Pulmonary artery endothelial cell (primary cell): Measurements from ENCODE around the gene WNT2B. TPM values are rescaled to one million over a fixed set of nuclear protein-coding genes. Genes with fewer than 3 reads are reported as not detected.
"Not testable (repeated sequence)": the region's sequence is repeated elsewhere in the genome, so short reads cannot be mapped to it uniquely, and the experiment has no call there.

Experiments used
- DNase-seq: peaks from one replicate; pipeline ENCODE4 v3.0.0-alpha.2; 2011; ENCODE audit warnings: low read depth, low spot score
- total RNA-seq: library from RNA; depleted of rRNA; stranded (reverse); fragments of >200 nt; gene quantifications from 2 replicates; pipeline ENCODE4 v1.2.3, GENCODE V29; 2014

WNT2B gene
- 1.3 and 1.9 TPM in 2 replicates for total RNA-seq

GRCh38 chr1:112508278-112509004, at the start of gene WNT2B:
WNT2B (plus strand) TSS chr1:112508965; CDS start chr1:112509263, 298 bp downstream.
- no peak for DNase-seq

GRCh38 chr1:112460615-112461014, 48.1 kb upstream of the WNT2B start:
- DNase-seq = no peak

DNA sequence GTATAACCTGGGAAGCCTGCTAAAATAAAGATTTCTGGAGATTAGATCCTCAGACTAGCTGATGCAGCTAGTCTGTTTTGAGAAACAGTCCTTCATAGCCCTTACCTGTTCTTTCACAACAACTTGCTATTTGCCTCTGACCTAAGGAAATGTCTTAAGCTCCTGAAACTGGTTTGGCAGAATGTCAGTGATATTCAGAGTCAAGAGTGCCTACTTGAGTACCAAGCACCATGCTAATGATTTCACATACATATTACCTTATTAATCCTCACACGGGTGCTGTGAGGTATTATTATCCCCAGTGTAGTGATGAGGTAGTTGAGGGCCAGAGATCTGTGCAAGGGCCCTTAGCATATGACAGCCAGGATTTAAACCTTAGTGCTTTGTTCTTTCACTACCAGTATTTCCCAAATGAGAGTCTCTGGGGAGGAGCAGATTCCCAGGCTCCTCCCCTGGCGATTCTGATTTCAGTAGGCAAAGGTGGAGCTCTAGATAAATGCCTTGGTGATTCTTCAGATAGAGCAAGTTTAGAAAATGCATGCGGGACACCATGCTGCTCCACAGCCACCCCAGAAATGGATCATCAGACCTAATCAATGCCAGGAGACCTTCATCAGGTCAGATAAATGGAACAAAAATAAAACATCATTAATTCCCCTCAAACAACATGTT, 47.4 kb upstream of the WNT2B start:
- no peak for DNase-seq

DNA sequence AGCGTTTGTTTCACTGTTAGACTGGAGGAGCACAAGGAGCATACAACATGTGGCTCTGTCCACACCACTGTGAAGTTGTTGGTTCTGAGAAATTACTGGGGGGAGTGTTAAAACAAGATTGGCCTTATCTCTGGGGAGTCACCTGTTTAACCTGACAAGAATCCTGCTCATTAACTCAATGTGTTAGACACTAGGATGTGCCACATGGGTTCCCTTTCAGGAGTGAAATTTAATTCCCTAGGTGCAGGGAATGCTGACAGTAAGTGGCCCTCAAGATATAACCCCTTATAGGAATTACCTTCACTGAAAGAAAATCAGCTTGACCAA, 45.8 kb upstream of the WNT2B start:
- no peak for DNase-seq

DNA sequence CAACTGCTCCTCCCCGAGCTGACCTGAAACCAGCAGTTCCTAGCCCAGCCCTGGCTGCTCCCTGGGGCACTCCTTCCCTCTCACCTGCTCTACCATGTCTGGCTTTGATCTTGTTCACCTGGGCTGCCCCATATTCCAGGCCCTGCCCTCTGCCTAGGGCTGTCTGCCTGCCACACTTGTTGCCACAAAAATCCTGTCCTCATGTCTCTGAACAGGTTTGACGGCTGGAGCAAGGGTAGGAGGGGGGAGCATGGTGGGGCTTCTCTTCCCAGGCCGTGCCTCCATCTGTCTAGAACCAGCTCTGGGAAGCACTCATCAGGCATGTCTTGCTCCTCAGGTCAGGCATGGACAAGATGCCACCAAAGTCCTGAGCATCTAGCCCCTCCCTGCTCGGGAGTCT, 44.3 kb upstream of the WNT2B start:
- DNase-seq = no peak

- peak; percentile 50 for DNase-seq
Observed at GRCh38 chr1:112465122-112465521, 43.6 kb upstream of the WNT2B start.

DNA sequence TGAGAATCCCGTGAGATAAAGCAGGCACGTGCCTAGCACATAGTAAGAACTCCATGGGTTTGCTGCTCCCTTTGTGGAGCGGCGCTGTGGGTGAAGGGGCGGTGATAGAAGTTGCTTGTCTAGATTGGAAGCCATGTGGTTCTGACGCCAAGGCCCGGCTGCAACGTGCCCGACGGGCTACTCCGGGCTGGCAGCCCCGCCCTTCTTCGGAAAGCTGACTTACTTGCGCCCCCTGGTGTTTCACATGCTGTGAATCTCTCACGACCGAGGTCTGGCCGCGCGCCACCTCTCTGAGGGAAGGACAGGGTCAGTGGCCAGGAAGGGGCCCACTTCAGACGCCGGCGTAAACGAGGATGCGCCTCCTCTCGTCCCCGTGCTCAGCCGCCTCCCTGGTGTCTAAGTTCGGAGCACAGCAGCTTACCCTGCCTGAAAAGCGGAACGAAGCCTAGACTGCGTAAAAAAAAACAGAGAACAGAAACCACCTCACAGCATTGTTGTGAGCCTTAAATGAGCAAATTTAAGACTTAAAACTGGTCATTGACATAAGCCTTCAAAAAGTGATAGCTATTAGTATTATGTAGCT, 42.6 kb upstream of the WNT2B start:
- DNase-seq = peak; percentile 85

DNA sequence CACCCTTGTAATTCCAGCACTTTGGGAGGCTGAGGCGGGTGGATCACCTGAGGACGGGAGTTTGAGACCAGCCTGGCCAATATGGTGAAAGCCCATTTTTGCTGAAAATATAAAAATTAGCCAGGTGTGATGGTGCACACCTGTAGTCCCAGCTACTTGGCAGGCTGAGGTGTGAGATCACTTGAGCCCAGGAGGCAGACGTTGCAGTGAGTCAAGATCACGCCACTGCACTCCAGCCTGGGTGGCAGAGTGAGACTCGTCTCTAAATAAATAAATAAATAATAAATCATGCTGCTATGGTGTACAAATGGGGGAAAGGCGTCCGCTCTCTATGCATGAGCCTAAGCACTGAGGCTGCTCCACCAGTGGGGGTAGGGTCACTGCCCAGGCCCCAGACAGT, 38.4 kb upstream of the WNT2B start:
- DNase-seq = not testable (repeated sequence)

GRCh38 chr1:112470966-112471365, 37.8 kb upstream of the WNT2B start:
- DNase-seq = no peak

- DNase-seq = no peak
Observed at GRCh38 chr1:112472142-112472541, 36.6 kb upstream of the WNT2B start.

DNA sequence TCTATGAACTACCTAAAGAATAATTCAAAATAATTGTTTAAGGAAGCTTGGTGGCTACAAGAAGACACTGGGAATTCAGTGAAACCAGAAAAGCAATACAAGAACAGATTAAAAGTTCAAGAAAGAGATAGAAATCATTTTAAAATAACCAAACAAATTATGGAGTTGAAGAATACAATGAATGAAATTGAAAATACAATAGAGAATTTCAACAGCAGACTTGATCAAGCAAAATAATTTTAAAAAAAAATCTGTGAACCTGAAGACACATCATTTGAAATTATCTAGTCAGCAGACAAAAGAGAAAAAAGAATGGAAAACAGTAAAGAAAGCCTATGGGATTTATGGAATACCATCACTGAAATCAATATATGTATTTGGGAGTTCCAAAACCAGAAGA, 31.2 kb upstream of the WNT2B start:
- no peak for DNase-seq

- DNase-seq = no peak
Observed at GRCh38 chr1:112478314-112478713, 30.5 kb upstream of the WNT2B start.

DNA sequence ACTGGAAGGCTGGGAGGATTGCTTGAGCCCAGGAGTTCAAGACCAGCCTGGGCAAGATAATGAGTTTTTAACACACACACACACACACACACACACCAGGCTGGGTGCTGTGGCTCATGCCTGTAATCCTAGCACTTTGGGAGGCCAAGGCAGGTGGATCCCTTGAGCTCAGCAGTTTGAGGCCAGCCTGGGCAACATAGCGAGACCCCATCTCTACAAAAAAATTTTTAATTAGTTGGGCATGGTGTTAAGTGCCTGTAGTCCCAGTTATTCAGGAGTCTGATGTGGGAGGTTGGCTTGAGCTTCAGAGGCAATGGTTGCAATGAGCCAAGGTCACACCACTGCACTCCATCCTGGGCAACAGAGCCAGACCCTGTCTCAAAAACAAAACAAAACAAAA, 22.7 kb upstream of the WNT2B start:
- not testable (repeated sequence) for DNase-seq

GRCh38 chr1:112487686-112488085, 21.1 kb upstream of the WNT2B start:
- DNase-seq = not testable (repeated sequence)

DNA sequence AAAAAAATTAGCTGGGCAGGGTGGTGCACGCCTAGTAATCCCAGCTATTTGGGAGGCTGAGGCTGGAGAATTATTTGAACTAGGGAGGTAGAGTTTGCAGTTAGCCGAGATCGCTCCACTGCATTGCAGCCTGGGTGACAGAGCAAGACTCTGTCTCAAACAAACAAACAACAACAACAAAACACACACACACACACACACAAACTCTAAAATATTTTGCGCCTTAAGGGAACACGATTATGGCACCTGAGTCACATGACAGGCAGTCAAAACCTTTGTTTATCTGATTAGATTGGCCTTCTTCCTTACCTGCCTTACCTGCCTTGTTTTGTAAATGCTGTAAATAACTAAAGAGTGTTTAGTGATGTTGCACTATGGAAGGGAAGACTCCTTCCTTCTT, 20.6 kb upstream of the WNT2B start:
- no peak for DNase-seq

DNA sequence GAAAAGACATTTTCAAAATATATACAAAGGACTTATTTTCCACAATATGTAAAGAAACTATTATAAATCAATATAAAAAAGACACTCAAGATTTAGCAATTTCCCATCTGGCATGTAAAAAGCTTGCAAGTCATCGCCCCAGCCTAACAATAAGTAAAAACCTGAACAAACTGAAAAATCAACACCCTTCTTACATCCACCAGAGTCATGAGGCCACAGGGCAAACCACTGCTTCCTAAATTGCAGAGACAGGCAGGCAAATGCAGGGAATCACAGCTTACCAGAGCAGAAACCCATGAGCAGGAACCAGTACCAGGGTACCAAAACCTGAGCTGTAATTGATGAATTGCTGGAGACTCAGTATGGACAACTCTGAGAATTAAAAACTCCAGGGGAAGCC, 16.7 kb upstream of the WNT2B start:
- DNase-seq = no peak

- no peak for DNase-seq
Observed at GRCh38 chr1:112493351-112493750, 15.4 kb upstream of the WNT2B start.

GRCh38 chr1:112496290-112496689, 12.5 kb upstream of the WNT2B start:
- no peak for DNase-seq

- peak; percentile 13 for DNase-seq
Observed at GRCh38 chr1:112501810-112502641, 6.7 kb upstream of the WNT2B start.

DNA sequence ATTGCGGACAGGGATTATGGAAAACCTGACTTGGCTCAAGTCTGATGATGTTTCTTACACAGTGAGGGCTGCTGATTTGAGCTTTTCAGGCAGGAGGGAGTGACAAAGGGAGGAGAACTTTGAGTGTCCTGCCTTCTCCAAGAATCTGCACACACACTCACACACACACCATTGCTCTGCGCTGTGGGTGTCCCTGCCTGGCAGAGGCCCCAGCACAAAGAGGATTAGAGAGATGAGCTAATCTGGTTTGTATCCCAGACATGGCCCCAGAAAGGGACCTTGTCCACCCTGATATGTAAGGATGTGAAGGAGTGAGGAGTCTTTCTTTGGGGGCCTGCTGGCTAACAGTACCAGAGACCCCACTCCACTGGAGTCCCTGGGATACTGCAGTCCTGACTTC, 5.9 kb upstream of the WNT2B start:
- DNase-seq = no peak

GRCh38 chr1:112504001-112504660, 4.6 kb upstream of the WNT2B start:
- DNase-seq = no peak
